GM12878 (cell line): ENCODE measurements around the gene TMSB10. TPM values are rescaled to one million over a fixed set of nuclear protein-coding genes. Genes with fewer than 3 reads are reported as not detected.

ENCODE experiments used
- BCL11A ChIP-seq: IDR thresholded peaks from 2 replicates; pipeline ENCODE4 v1.6.1; 2011; ENCODE audit warnings: low read depth, low read length
- BHLHE40 ChIP-seq, 2 experiments: fragments of 450-650 bp in 1 of 2; IDR thresholded peaks; 2 replicates each; pipeline ENCODE4 v1.6.1; 2011 to 2017; ENCODE audit warnings: low read depth in 2 of 2, borderline replicate concordance in 1 of 2, improper control_type of control experiment in 1 of 2, low read length in 1 of 2, mild to moderate bottlenecking in 1 of 2
- BMI1 ChIP-seq: fragments of 450-650 bp; IDR thresholded peaks from 2 replicates; pipeline ENCODE4 v1.6.1; 2016; ENCODE audit warnings: mild to moderate bottlenecking, moderate library complexity, borderline replicate concordance
- CHD4 ChIP-seq: fragments of 200-600 bp; sonication (generic); IDR thresholded peaks from 2 replicates; pipeline ENCODE4 v1.6.1; 2016; ENCODE audit warnings: mild to moderate bottlenecking
- EED ChIP-seq: sonication (generic); IDR thresholded peaks from 2 replicates; pipeline ENCODE4 v1.6.1; 2016; ENCODE audit warnings: antibody characterized with exemption, low read depth
- EZH2 ChIP-seq: IDR thresholded peaks from 2 replicates; pipeline ENCODE4 v1.6.1; 2012; ENCODE audit warnings: low read depth, mild to moderate bottlenecking, control low read depth, inconsistent platforms, low read length, borderline replicate concordance; ENCODE audit not compliant: control insufficient read depth
- FOXK2 ChIP-seq: fragments of 450-650 bp; IDR thresholded peaks from 2 replicates; pipeline ENCODE4 v1.6.1; 2017; ENCODE audit warnings: mild to moderate bottlenecking, moderate library complexity
- KAT2A ChIP-seq: conservative IDR thresholded peaks from 2 replicates; pipeline ENCODE4 v1.6.1; 2011; ENCODE audit warnings: low read depth, low read length; ENCODE audit not compliant: control insufficient read depth
- KDM1A ChIP-seq: fragments of 200-600 bp; sonication (generic); IDR thresholded peaks from 2 replicates; pipeline ENCODE4 v1.6.1; 2016; ENCODE audit warnings: borderline replicate concordance
- NFYB ChIP-seq: IDR thresholded peaks from 2 replicates; pipeline ENCODE4 v1.6.1; 2011; ENCODE audit warnings: low read depth, mild to moderate bottlenecking, low read length, improper control_type of control experiment, moderate library complexity; ENCODE audit not compliant: insufficient read depth
- PAX5 ChIP-seq: IDR thresholded peaks from 2 replicates; pipeline ENCODE4 v1.6.1; 2011; ENCODE audit warnings: low read depth, low read length, borderline replicate concordance
- PAX8 ChIP-seq: fragments of 450-650 bp; IDR thresholded peaks from 2 replicates; pipeline ENCODE4 v1.6.1; 2017; ENCODE audit warnings: mild to moderate bottlenecking, moderate library complexity
- RAD51 ChIP-seq: fragments of 450-650 bp; IDR thresholded peaks from 2 replicates; pipeline ENCODE4 v1.6.1; 2016; ENCODE audit warnings: moderate library complexity, mild to moderate bottlenecking, inconsistent platforms
- RUNX3 ChIP-seq: IDR thresholded peaks from 2 replicates; pipeline ENCODE4 v1.6.1; 2012; ENCODE audit warnings: low read length, inconsistent platforms
- SIN3A ChIP-seq: IDR thresholded peaks from 2 replicates; pipeline ENCODE4 v1.6.1; 2012; ENCODE audit warnings: low read depth, low read length, improper control_type of control experiment
- SMAD5 ChIP-seq: IDR thresholded peaks from 2 replicates; pipeline ENCODE4 v1.6.1; 2016; ENCODE audit warnings: antibody characterized with exemption, low read depth
- SMARCA5 ChIP-seq: fragments of 450-650 bp; IDR thresholded peaks from 2 replicates; pipeline ENCODE4 v1.6.1; 2017; ENCODE audit warnings: mild to moderate bottlenecking
- TCF3 ChIP-seq: IDR thresholded peaks from 2 replicates; pipeline ENCODE4 v1.6.1; 2012; ENCODE audit warnings: low read depth, mild to moderate bottlenecking, low read length, borderline replicate concordance; ENCODE audit not compliant: insufficient read depth
- ZNF24 ChIP-seq: fragments of 450-650 bp; IDR thresholded peaks from 2 replicates; pipeline ENCODE4 v1.6.1; 2017; ENCODE audit warnings: antibody characterized with exemption, mild to moderate bottlenecking
- polyA plus RNA-seq, 11 experiments: library from polyadenylated mRNA; depleted of rRNA in 4 of 11; unstranded in 6 of 11; stranded (reverse) in 5 of 11; fragments of >200 nt; fragmentation: Nextera tagmentation in 4 of 11; fragmentation: Illumina TruSeq in 1 of 11; extraction: Ambion mirVana in 4 of 11; extraction: Trizol in 1 of 11; gene quantifications; 1 replicate in 1 of 11; 2 replicates in 10 of 11; pipeline versions ENCODE4 v1.2.1 to v1.2.3, GENCODE V29; 2011 to 2016; ENCODE audit warnings: inconsistent platforms in 2 of 11, missing spikeins in 2 of 11, low read depth in 1 of 11
- total RNA-seq, 4 experiments: library from RNA; depleted of rRNA in 3 of 4; stranded (reverse); fragments of >200 nt in 3 of 4; fragmentation: Illumina TruSeq in 1 of 4; extraction: Trizol in 1 of 4; gene quantifications; 2 replicates each; pipeline versions ENCODE4 v1.2.1 to v1.2.3, GENCODE V29; 2013 to 2021
- TF ChIP-seq, protein P1 (sequence below): IDR thresholded peaks from 2 replicates; pipeline ENCODE4 v1.6.1; 2012; ENCODE audit warnings: mild to moderate bottlenecking, low read depth, low read length
- TF ChIP-seq, protein P2 (sequence below): fragments of 450-650 bp; IDR thresholded peaks from 2 replicates; pipeline ENCODE4 v1.6.1; 2017; ENCODE audit warnings: antibody characterized with exemption, mild to moderate bottlenecking, moderate library complexity
- TF ChIP-seq, protein P3 (sequence below): fragments of 150-350 bp; IDR thresholded peaks from 2 replicates; pipeline ENCODE4 v1.6.1; 2016; ENCODE audit warnings: low read depth, low read length

Gene TMSB10
- total and polyA plus RNA-seq, 10 of the 15 experiments (the other 5 are each of a cell fraction or from before 2014, with no cell fraction given): 1,406 to 4,860 (median 3,381) TPM

DNA sequence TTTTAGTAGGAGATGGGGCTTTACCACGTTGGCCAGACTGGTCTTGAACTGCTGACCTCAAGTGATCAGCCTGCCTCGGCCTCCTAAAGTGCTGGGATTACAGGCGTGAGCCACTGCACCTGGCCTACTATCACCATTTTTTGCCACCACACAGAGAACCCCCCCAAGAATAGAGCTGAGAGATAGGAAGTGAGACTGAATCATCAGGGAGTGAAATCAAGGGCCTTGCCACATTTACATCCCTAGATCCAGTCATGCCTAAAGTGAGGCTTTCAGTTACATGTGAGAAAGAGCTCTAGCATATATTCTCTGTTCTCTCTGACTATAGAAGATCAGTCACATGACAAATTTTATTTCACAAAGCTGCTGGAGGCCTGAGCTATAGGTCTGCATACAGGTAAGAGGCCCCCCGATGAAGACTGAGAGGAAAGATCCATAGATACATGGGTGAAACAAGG lies 37.5 kb downstream of the TMSB10 start (continued):
- TF ChIP-seq, protein P1, sequence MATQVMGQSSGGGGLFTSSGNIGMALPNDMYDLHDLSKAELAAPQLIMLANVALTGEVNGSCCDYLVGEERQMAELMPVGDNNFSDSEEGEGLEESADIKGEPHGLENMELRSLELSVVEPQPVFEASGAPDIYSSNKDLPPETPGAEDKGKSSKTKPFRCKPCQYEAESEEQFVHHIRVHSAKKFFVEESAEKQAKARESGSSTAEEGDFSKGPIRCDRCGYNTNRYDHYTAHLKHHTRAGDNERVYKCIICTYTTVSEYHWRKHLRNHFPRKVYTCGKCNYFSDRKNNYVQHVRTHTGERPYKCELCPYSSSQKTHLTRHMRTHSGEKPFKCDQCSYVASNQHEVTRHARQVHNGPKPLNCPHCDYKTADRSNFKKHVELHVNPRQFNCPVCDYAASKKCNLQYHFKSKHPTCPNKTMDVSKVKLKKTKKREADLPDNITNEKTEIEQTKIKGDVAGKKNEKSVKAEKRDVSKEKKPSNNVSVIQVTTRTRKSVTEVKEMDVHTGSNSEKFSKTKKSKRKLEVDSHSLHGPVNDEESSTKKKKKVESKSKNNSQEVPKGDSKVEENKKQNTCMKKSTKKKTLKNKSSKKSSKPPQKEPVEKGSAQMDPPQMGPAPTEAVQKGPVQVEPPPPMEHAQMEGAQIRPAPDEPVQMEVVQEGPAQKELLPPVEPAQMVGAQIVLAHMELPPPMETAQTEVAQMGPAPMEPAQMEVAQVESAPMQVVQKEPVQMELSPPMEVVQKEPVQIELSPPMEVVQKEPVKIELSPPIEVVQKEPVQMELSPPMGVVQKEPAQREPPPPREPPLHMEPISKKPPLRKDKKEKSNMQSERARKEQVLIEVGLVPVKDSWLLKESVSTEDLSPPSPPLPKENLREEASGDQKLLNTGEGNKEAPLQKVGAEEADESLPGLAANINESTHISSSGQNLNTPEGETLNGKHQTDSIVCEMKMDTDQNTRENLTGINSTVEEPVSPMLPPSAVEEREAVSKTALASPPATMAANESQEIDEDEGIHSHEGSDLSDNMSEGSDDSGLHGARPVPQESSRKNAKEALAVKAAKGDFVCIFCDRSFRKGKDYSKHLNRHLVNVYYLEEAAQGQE: no peak
- TF ChIP-seq EZH2 (no peak), EED (peak; percentile 94), TCF3 (peak; percentile 82; the same call in 1 of the 2 replicates), CHD4 (no peak), RAD51 (peak; percentile 90), BCL11A (no peak; the same call in 1 of the 2 replicates), RUNX3 (peak; percentile 88), FOXK2 (no peak), ZNF24 (0 out of 2 replicates have a peak, but pooled peaks have one; percentile 52), PAX5 (peak; percentile 86; the same call in 1 of the 2 replicates), PAX8 (no peak), BHLHE40 (IDR thresholded peaks at IDR 0.05; ENCODE audit: borderline replicate concordance in 1 of 2, low read depth in 2 of 2, low read length in 1 of 2) (peak; percentile 30 to 73; a peak in 3 of 4 replicates), BMI1 (no peak), SIN3A (no peak), NFYB (no peak), SMARCA5 (no peak), SMAD5 (0 out of 2 replicates have a peak, but pooled peaks have one; percentile 59), KAT2A (no peak), KDM1A (no peak)
- TF ChIP-seq, protein P2, sequence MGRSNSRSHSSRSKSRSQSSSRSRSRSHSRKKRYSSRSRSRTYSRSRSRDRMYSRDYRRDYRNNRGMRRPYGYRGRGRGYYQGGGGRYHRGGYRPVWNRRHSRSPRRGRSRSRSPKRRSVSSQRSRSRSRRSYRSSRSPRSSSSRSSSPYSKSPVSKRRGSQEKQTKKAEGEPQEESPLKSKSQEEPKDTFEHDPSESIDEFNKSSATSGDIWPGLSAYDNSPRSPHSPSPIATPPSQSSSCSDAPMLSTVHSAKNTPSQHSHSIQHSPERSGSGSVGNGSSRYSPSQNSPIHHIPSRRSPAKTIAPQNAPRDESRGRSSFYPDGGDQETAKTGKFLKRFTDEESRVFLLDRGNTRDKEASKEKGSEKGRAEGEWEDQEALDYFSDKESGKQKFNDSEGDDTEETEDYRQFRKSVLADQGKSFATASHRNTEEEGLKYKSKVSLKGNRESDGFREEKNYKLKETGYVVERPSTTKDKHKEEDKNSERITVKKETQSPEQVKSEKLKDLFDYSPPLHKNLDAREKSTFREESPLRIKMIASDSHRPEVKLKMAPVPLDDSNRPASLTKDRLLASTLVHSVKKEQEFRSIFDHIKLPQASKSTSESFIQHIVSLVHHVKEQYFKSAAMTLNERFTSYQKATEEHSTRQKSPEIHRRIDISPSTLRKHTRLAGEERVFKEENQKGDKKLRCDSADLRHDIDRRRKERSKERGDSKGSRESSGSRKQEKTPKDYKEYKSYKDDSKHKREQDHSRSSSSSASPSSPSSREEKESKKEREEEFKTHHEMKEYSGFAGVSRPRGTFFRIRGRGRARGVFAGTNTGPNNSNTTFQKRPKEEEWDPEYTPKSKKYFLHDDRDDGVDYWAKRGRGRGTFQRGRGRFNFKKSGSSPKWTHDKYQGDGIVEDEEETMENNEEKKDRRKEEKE: no peak
- TF ChIP-seq, protein P3, sequence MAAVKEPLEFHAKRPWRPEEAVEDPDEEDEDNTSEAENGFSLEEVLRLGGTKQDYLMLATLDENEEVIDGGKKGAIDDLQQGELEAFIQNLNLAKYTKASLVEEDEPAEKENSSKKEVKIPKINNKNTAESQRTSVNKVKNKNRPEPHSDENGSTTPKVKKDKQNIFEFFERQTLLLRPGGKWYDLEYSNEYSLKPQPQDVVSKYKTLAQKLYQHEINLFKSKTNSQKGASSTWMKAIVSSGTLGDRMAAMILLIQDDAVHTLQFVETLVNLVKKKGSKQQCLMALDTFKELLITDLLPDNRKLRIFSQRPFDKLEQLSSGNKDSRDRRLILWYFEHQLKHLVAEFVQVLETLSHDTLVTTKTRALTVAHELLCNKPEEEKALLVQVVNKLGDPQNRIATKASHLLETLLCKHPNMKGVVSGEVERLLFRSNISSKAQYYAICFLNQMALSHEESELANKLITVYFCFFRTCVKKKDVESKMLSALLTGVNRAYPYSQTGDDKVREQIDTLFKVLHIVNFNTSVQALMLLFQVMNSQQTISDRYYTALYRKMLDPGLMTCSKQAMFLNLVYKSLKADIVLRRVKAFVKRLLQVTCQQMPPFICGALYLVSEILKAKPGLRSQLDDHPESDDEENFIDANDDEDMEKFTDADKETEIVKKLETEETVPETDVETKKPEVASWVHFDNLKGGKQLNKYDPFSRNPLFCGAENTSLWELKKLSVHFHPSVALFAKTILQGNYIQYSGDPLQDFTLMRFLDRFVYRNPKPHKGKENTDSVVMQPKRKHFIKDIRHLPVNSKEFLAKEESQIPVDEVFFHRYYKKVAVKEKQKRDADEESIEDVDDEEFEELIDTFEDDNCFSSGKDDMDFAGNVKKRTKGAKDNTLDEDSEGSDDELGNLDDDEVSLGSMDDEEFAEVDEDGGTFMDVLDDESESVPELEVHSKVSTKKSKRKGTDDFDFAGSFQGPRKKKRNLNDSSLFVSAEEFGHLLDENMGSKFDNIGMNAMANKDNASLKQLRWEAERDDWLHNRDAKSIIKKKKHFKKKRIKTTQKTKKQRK: no peak
